ENCODE measurements around the gene TTC21A.

TTC21A gene

GRCh38 chr3:39176025-39176714, 68.7 kb downstream of the TTC21A start:
- no peak overlapping the region for H3K9ac ChIP-seq (ENCODE audit: low read length)
- peak overlapping the region; percentile 82 for H3K27ac ChIP-seq (ENCODE audit: low read depth, low read length)
- no peaks in the 10 kb centered on the region for H3K36me3 ChIP-seq (ENCODE audit: control insufficient read depth, insufficient read depth, low read length)
- H3K27me3 ChIP-seq (ENCODE audit: control insufficient read depth, insufficient read depth, low read length) = no peaks in the 10 kb centered on the region
- H3K4me3 ChIP-seq (ENCODE audit: low read length) = no peak overlapping the region
- H3K4me1 ChIP-seq (ENCODE audit: control insufficient read depth, insufficient read depth, low read length) = peaks cover 14% of the 10 kb centered on the region

GRCh38 chr3:39177708-39178332, 70.3 kb downstream of the TTC21A start:
- Histone ChIP-seq H3K36me3 (ENCODE audit: control insufficient read depth, insufficient read depth, low read length) (no peaks in the 10 kb centered on the region), H3K27me3 (ENCODE audit: control insufficient read depth, insufficient read depth, low read length) (no peaks in the 10 kb centered on the region), H3K4me1 (ENCODE audit: control insufficient read depth, insufficient read depth, low read length) (peaks cover 14% of the 10 kb centered on the region), H3K9ac (ENCODE audit: low read length) (peak overlapping the region; percentile 56), H3K4me3 (ENCODE audit: low read length) (peak overlapping the region; percentile 55), H3K27ac (ENCODE audit: low read depth, low read length) (peak overlapping the region; percentile 82)

GRCh38 chr3:39178553-39178952, 71.1 kb downstream of the TTC21A start:
- Histone ChIP-seq H3K4me1 (ENCODE audit: control insufficient read depth, insufficient read depth, low read length) (peaks cover 14% of the 10 kb centered on the region), H3K4me3 (ENCODE audit: low read length) (no peak overlapping the region), H3K9ac (ENCODE audit: low read length) (no peak overlapping the region), H3K27ac (ENCODE audit: low read depth, low read length) (peak overlapping the region; percentile 82), H3K27me3 (ENCODE audit: control insufficient read depth, insufficient read depth, low read length) (no peaks in the 10 kb centered on the region), H3K36me3 (ENCODE audit: control insufficient read depth, insufficient read depth, low read length) (no peaks in the 10 kb centered on the region)

- H3K9ac ChIP-seq (ENCODE audit: low read length) = no peak overlapping the region
- H3K27ac ChIP-seq (ENCODE audit: low read depth, low read length) = peak overlapping the region; percentile 67
- no peaks in the 10 kb centered on the region for H3K27me3 ChIP-seq (ENCODE audit: control insufficient read depth, insufficient read depth, low read length)
- peaks cover 14% of the 10 kb centered on the region for H3K4me1 ChIP-seq (ENCODE audit: control insufficient read depth, insufficient read depth, low read length)
- no peaks in the 10 kb centered on the region for H3K36me3 ChIP-seq (ENCODE audit: control insufficient read depth, insufficient read depth, low read length)
- H3K4me3 ChIP-seq (ENCODE audit: low read length) = peak overlapping the region; percentile 45
These were observed 72.7 kb downstream of the TTC21A start for GRCh38 chr3:39180183-39180545.

- H3K4me1 ChIP-seq (ENCODE audit: control insufficient read depth, insufficient read depth, low read length) = peaks cover 14% of the 10 kb centered on the region
- H3K36me3 ChIP-seq (ENCODE audit: control insufficient read depth, insufficient read depth, low read length) = no peaks in the 10 kb centered on the region
- no peak overlapping the region for H3K9ac ChIP-seq (ENCODE audit: low read length)
- H3K27ac ChIP-seq (ENCODE audit: low read depth, low read length) = peak overlapping the region; percentile 71
- H3K4me3 ChIP-seq (ENCODE audit: low read length) = peak overlapping the region; percentile 45
- H3K27me3 ChIP-seq (ENCODE audit: control insufficient read depth, insufficient read depth, low read length) = no peaks in the 10 kb centered on the region
These were observed 73.3 kb downstream of the TTC21A start for GRCh38 chr3:39180546-39181346.

- no peaks in the 10 kb centered on the region for H3K36me3 ChIP-seq (ENCODE audit: control insufficient read depth, insufficient read depth, low read length)
- H3K27ac ChIP-seq (ENCODE audit: low read depth, low read length) = peak overlapping the region; percentile 71
- peak overlapping the region; percentile 34 for H3K4me3 ChIP-seq (ENCODE audit: low read length)
- H3K4me1 ChIP-seq (ENCODE audit: control insufficient read depth, insufficient read depth, low read length) = peaks cover 14% of the 10 kb centered on the region
- no peak overlapping the region for H3K9ac ChIP-seq (ENCODE audit: low read length)
- H3K27me3 ChIP-seq (ENCODE audit: control insufficient read depth, insufficient read depth, low read length) = no peaks in the 10 kb centered on the region
These were observed 74.2 kb downstream of the TTC21A start for GRCh38 chr3:39181408-39182335.

- Histone ChIP-seq H3K27ac (ENCODE audit: low read depth, low read length) (peak overlapping the region; percentile 15), H3K4me1 (ENCODE audit: control insufficient read depth, insufficient read depth, low read length) (peaks cover 7% of the 10 kb centered on the region), H3K27me3 (ENCODE audit: control insufficient read depth, insufficient read depth, low read length) (no peaks in the 10 kb centered on the region), H3K4me3 (ENCODE audit: low read length) (no peak overlapping the region), H3K36me3 (ENCODE audit: control insufficient read depth, insufficient read depth, low read length) (no peaks in the 10 kb centered on the region), H3K9ac (ENCODE audit: low read length) (no peak overlapping the region)
These were observed 76.0 kb downstream of the TTC21A start for GRCh38 chr3:39183211-39184080.

- Histone ChIP-seq H3K4me1 (ENCODE audit: control insufficient read depth, insufficient read depth, low read length) (peaks cover 3% of the 10 kb centered on the region), H3K27ac (ENCODE audit: low read depth, low read length) (no peak overlapping the region), H3K4me3 (ENCODE audit: low read length) (no peak overlapping the region), H3K27me3 (ENCODE audit: control insufficient read depth, insufficient read depth, low read length) (no peaks in the 10 kb centered on the region), H3K9ac (ENCODE audit: low read length) (no peak overlapping the region), H3K36me3 (ENCODE audit: control insufficient read depth, insufficient read depth, low read length) (no peaks in the 10 kb centered on the region)
These were observed 76.8 kb downstream of the TTC21A start for GRCh38 chr3:39184081-39184967.

- Histone ChIP-seq H3K9ac (ENCODE audit: low read length) (no peak overlapping the region), H3K4me1 (ENCODE audit: control insufficient read depth, insufficient read depth, low read length) (peaks cover 6% of the 10 kb centered on the region)
These were observed 77.4 kb downstream of the TTC21A start for GRCh38 chr3:39184968-39185285.

GRCh38 chr3:39185326-39185958, 78.0 kb downstream of the TTC21A start:
- Histone ChIP-seq H3K4me3 (ENCODE audit: low read length) (no peak overlapping the region), H3K9ac (ENCODE audit: low read length) (no peak overlapping the region), H3K27ac (ENCODE audit: low read depth, low read length) (no peak overlapping the region), H3K27me3 (ENCODE audit: control insufficient read depth, insufficient read depth, low read length) (no peaks in the 10 kb centered on the region), H3K36me3 (ENCODE audit: control insufficient read depth, insufficient read depth, low read length) (no peaks in the 10 kb centered on the region), H3K4me1 (ENCODE audit: control insufficient read depth, insufficient read depth, low read length) (peaks cover 5% of the 10 kb centered on the region)

More at GRCh38 chr3:39184968-39185285, 77.4 kb downstream of the TTC21A start:
- Histone ChIP-seq H3K4me3 (ENCODE audit: low read length) (no peak overlapping the region), H3K27ac (ENCODE audit: low read depth, low read length) (no peak overlapping the region), H3K27me3 (ENCODE audit: control insufficient read depth, insufficient read depth, low read length) (no peaks in the 10 kb centered on the region), H3K36me3 (ENCODE audit: control insufficient read depth, insufficient read depth, low read length) (no peaks in the 10 kb centered on the region)

Data from rectal smooth muscle tissue (tissue), 1 donor.